ENCODE measurements around the gene PRR30.

Gene PRR30

DNA sequence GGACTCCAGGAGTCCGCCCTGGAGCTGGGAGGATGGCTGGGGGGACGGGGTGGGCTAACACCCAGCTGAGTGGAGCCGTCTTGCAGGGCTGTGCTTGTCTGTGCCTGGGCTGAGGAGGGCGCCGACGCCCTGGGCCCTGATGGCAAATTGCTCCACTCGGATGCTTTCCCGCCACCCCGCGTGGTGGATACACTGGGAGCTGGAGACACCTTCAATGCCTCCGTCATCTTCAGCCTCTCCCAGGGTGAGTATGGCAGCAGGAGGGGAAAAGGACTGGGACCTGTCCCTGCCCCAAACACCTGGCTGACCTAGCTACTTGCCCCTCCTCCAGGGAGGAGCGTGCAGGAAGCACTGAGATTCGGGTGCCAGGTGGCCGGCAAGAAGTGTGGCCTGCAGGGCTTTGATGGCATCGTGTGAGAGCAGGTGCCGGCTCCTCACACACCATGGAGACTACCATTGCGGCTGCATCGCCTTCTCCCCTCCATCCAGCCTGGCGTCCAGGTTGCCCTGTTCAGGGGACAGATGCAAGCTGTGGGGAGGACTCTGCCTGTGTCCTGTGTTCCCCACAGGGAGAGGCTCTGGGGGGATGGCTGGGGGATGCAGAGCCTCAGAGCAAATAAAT lies 39.8 kb downstream of the PRR30 start:
- ATAC-seq, result no peak
- peaks cover 23% of the 10 kb centered on the region for H3K4me1 Mint-ChIP-seq

DNA sequence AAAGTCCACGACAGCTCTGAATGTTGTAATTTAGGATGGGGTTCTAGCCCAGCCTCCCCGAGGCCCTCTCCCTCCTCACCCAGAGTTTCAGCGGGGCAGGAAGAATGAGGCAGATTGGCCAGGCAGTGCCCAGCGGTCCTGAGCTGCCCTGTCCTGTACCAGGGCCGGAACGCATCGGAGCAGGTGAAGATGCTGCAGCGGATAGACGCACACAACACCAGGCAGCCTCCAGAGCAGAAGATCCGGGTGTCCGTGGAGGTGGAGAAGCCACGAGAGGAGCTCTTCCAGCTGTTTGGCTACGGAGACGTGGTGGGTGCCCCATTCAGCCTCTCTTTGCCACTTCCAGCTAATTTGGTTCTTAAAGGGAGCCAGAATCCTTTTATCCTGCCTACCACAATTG lies 41.9 kb downstream of the PRR30 start:
- H3K9me3 Mint-ChIP-seq, result no peaks in the 10 kb centered on the region
- no peaks in the 10 kb centered on the region for H3K27me3 Mint-ChIP-seq
- H3K27ac Mint-ChIP-seq, result no peak overlapping the region
- no peak overlapping the region for H3K4me3 Mint-ChIP-seq
- H3K4me1 Mint-ChIP-seq, result peaks cover 23% of the 10 kb centered on the region
- ATAC-seq, result no peak
- no peak for DNase-seq

More for the DNA sequence above, 39.8 kb downstream of the PRR30 start:
- Mint-ChIP-seq H3K27me3 (no peaks in the 10 kb centered on the region), H3K4me3 (no peak overlapping the region), H3K27ac (no peak overlapping the region), H3K9me3 (no peaks in the 10 kb centered on the region)
- DNase-seq, result no peak

DNA sequence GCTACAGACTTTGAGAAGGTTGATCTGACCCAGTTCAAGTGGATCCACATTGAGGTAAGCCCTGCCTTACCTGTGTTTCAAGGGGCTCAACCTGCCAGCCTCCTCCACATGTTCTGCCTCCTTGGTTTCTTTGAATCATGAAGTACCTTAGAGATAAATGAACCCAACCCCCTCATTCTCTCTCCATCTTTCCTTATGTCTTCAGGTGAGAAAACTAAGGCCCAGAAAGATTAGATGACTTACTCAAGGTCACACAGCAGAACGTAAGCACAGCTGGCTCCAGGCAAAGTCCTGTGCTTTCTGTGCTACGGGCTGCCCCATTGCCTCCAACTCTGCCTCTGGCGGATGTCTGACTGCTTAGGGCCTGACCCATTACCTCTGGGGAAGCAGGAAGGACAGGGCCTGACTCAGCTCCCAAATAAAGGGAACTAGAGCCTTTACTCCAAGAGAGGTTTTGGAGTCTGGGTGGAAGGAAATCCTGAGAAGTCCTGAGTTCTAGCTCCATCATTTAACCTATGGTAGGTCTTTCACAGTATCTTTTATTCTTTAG lies 42.4 kb downstream of the PRR30 start:
- H3K4me1 Mint-ChIP-seq, result peaks cover 23% of the 10 kb centered on the region
- H3K27ac Mint-ChIP-seq, result no peak overlapping the region
- no peaks in the 10 kb centered on the region for H3K9me3 Mint-ChIP-seq
- H3K4me3 Mint-ChIP-seq, result peak overlapping the region; percentile 26 to 35
- no peak for ATAC-seq
- no peak for DNase-seq
- H3K27me3 Mint-ChIP-seq, result no peaks in the 10 kb centered on the region

DNA sequence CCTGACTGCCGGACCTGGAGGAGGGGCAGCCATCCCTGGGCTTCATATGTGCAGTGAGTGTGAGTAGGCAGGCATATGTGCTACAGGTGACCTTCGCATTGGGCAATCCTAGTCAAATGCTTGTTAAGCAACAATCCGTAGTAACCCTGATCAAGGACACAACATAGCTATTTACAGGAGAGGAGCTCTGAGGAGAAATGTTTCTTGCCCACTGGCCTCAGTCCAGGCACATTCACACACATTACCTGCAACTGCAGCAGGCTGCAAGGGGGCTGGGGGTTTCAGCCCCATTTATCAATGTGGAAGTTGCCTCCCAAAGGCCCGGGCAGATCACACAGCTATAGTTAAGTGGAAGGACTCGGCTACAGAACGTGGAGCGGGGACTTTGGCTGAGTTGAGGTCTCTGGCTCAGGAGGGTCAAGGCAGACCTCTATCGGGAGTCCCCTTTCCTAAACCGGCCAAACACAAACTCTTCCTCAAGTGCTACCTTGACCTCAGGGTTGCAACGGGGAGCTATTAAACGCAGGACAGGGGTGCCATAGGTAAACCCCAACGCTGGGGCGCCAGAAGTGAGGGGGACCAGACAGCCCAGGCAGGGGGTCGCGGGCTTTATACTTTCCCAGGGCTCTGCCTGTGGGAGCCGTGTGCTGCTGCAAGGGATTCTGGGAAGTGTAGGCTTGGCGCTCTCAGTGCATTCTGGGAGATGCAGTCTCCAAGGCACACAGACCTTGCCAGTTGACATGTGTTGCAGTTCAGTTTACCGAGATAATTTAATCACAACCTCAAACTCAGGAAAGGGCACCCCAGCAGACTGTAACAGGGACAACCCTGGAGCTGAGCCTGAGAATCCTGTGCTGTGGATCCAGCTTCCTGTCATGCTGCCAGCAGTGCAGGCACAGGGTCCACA lies 43.2 kb downstream of the PRR30 start:
- peaks cover 23% of the 10 kb centered on the region for H3K4me1 Mint-ChIP-seq
- DNase-seq (no peak), ATAC-seq (peak; percentile 78)
- peak overlapping the region in 1 of 2 donors; percentile 27 for H3K27ac Mint-ChIP-seq
- peak overlapping the region; percentile 40 to 76 for H3K4me3 Mint-ChIP-seq
- H3K27me3 Mint-ChIP-seq, result no peaks in the 10 kb centered on the region
- H3K9me3 Mint-ChIP-seq, result no peaks in the 10 kb centered on the region

DNA sequence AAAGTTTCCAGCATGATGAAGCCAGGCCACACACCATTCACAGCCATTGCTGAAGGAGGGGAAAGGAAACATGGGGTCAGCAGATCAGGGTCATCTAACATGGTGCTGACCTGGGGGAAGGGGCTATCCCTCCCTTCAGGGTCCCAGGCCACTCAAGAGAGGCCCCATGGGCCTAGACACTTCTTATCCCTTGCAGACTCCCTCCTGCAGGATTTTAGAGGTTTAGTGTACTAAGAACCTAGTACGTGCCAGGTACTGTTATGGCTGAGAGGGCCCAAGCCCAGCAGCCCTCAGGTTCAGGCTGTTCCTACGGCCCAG lies 43.8 kb downstream of the PRR30 start:
- Mint-ChIP-seq H3K4me1 (peaks cover 23% of the 10 kb centered on the region), H3K27me3 (no peaks in the 10 kb centered on the region), H3K4me3 (peak overlapping the region; percentile 28 to 76), H3K9me3 (no peaks in the 10 kb centered on the region), H3K27ac (no peak overlapping the region)
- no peak for ATAC-seq
- DNase-seq, result no peak

DNA sequence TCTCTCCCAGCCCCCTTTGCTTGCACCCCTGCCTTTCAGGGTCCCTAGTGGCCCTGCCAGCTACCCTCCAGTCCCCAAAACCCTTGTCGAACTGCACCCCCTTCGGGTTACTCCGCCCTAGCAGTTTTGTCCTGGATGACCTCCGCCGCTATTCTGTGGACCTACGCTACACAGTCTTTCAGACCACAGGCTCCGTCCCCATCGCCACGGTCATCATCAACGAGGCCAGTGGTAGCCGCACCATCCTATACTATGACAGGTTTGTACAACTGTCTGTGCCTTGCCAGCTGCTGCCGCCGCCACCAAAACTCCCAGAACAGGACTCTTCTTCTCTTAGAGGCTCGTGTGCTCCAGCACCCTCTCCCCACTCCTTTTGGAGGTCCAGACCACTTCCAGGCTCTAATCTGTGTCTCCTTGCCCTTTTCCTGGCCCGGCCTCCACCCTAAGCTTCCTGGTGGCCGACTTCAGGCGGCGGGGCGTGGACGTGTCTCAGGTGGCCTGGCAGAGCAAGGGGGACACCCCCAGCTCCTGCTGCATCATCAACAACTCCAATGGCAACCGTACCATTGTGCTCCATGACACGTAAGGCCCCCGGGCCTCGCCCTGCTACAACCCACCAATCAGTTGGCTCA lies 44.7 kb downstream of the PRR30 start:
- Mint-ChIP-seq H3K27me3 (no peaks in the 10 kb centered on the region), H3K27ac (peak overlapping the region in 1 of 2 donors; percentile 10), H3K4me1 (peaks cover 30% of the 10 kb centered on the region), H3K9me3 (no peaks in the 10 kb centered on the region), H3K4me3 (no peak overlapping the region)
- DNase-seq, result no peak
- ATAC-seq, result no peak

DNA sequence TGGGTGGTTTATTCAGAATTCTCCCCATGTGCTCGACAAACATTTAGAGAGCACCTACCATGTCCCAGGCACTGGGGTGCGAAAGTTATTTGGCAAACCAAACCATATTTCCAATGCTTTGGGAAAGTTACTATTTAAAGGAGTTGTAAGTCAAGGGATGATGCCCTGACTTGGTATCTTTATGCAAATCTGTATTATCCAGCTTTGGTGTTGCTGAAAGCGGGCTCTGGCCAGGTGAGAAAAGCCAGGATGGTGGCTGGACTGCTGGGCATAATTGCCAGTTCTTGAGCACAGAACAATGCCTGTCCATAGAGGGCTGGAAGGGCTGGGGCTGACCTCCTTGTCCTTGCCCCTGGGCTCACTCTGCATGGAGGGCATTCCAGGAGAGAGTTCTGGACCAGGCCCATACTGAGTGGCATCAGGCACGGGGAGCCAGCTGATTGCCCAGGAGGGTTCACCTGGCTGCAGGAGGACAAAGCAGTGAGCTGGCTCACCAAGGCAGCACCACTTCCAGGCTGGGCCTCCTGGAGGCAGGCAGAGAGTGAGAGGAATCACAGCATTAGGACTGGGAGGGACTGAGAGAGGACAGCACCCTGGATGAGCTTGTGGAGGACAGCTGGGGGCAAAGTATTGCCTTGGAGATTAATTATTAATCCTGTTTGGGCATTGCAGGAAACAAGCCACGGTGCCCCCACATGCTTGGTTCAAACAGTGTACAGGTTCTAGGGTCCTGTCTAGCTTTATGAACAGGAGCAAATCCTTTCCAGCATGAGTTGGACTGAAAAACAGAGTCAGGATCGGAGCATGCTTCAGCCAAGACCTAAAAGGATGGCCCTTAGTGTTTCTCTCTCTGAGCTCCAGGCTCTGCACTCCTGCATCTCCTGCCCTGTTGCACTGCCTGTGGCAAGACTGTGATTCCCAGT lies 45.5 kb downstream of the PRR30 start:
- peaks cover 33% of the 10 kb centered on the region for H3K4me1 Mint-ChIP-seq
- DNase-seq, result no peak
- no peaks in the 10 kb centered on the region for H3K9me3 Mint-ChIP-seq
- H3K27ac Mint-ChIP-seq, result peak overlapping the region in 1 of 2 donors; percentile 10
- no peak overlapping the region for H3K4me3 Mint-ChIP-seq
- ATAC-seq, result no peak
- no peaks in the 10 kb centered on the region for H3K27me3 Mint-ChIP-seq

DNA sequence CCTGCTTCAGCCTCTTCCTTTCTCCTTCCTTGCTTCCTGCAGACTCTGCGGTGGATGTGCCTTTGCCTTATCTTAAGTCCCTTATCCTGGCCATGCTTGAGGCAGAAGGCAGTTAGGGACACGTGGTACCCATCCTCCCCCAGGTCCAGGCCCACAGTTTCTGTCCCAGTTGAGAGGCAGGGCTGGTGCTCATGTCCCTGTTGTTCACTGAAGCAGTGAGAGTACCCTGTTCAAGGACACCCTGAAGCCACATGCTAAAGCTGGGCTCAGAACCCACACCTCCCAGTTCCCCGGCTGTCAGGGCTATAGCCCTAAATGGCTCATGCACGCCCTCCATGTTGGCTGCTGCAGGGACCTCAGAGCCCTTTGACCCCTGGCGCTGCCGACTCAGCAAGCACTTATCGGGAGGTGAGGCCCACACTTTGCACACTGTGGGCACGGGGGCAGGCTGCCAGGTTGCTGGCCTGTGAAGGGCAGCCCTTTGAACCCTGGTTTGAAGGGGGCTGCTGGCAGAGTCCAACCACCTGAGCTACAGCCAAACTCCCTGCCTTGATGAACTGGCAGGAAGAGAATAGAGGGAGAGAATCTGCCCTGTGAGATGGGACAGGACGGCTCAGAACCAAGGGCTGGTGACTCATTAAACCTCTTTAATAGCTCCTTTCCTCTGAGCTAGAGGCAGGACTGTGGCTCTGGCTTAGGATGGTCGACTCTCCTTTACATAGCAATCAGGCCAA lies 46.3 kb downstream of the PRR30 start:
- H3K4me3 Mint-ChIP-seq, result no peak overlapping the region
- ATAC-seq (no peak), DNase-seq (no peak)
- H3K9me3 Mint-ChIP-seq, result no peaks in the 10 kb centered on the region
- H3K27me3 Mint-ChIP-seq, result no peaks in the 10 kb centered on the region
- no peak overlapping the region for H3K27ac Mint-ChIP-seq
- peaks cover 31% of the 10 kb centered on the region for H3K4me1 Mint-ChIP-seq

DNA sequence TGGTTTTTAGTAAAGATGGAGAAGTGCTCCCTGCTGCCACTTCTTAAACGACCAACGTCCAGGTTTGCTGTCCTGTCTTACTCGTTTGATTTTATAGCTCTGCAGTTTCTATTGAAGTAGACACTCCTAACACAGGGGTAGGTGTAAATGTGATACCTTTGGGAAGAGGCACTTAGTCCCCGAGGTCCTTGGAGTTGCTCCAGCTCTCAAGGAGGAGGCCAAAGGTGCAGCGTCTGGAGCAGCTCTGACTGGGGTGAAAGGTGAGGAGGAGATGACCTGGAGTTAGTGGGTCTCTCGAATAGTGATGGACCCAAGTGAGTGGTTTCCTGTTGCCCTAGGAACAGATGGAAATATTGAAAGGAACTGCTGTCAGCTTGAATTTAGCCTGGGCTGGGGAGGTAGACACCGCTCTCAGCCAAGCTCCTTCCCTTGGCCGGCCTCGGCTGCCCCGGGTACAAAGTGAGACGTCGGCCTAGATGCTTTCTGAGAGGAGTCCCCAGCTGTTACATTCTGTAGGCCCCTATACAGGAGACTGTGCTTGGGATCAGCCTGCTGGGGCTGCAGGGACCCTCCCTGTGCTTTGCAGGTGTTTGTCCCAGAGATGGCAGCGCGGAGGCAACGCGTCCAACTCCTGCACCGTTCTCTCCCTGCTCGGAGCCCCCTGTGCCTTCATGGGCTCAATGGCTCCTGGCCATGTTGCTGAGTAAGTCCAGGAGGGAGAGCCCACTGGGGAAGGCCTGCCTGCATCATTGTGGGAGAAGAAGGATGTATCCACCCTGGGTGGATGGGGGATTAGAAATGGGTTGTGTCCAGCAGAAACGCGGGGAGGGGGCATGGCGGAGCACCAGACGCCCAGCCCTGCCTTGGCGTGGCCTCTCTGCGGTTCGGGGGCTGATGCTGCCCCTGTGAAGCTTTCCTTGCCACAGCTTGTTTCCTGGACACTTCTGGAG lies 47.2 kb downstream of the PRR30 start:
- ATAC-seq, result no peak
- H3K9me3 Mint-ChIP-seq, result no peaks in the 10 kb centered on the region
- no peaks in the 10 kb centered on the region for H3K27me3 Mint-ChIP-seq
- DNase-seq, result no peak
- H3K4me1 Mint-ChIP-seq, result peaks cover 37% of the 10 kb centered on the region
- no peak overlapping the region for H3K4me3 Mint-ChIP-seq
- no peak overlapping the region for H3K27ac Mint-ChIP-seq

DNA sequence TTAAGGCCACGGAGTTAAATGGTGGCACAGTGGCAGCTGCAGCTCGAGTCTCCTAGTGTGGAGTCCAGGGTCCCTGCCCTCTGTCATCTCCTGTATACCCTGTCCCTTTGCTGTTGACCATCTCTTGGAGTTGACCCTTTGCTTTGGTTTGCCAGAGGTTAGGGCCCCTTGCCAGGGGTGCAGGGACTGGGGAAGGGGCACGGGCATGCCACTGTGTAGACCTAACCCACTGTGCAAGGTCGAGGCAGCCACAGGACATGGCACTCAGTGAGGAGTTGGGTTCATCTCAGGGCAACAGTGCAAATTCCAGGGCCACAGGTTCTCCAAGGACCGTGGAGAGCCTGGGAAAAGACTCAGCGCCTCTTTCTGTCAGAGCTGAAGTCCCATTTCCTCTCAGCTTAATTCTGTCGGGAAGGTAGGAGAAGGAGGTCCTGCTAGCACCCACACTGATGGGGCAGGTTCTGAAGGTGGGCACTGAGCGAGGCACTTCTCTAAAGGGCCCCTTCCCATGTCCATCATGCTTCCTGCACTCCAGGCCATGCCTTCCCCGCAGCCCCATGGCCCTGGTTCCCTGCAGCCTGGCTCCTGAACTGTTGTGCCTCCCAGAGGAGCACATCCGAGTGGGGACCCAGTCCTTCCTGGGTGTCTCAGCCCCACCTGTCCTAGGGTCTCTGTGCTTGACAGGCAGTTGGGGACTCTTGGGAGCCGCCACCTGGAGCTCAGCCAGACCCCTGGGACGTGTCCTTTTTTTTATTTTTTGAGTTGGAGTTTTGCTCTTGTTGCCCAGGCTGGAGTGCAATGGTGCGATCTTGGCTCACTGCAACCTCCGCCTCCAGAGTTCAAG lies 49.9 kb downstream of the PRR30 start:
- ATAC-seq (no peak), DNase-seq (no peak)
- Mint-ChIP-seq H3K9me3 (no peaks in the 10 kb centered on the region), H3K27me3 (no peaks in the 10 kb centered on the region), H3K4me1 (peaks cover 36% of the 10 kb centered on the region), H3K27ac (no peak overlapping the region), H3K4me3 (no peak overlapping the region)

DNA sequence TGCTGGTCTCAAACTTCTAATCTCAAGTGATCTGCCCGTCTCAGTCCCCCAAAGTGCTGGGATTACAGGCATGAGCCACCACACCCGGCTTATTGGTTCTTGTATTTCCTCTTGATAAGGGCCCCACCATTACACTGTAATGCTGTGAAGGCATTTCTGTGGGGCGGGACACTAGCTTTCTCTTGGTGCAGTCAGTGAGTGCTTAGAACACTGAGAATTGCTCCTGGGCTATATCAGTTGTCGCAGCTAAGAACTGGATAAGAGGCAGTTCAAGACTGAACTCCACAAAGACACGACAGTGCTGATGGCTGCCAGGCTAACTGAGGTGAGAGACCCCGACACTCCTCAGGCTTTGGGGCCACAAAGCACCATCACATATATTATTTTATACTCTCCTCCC lies 50.6 kb downstream of the PRR30 start:
- Mint-ChIP-seq H3K9me3 (no peaks in the 10 kb centered on the region), H3K27ac (no peak overlapping the region), H3K4me1 (peaks cover 36% of the 10 kb centered on the region), H3K4me3 (peak overlapping the region; percentile 3 to 21), H3K27me3 (no peaks in the 10 kb centered on the region)
- ATAC-seq (no peak), DNase-seq (no peak)

DNA sequence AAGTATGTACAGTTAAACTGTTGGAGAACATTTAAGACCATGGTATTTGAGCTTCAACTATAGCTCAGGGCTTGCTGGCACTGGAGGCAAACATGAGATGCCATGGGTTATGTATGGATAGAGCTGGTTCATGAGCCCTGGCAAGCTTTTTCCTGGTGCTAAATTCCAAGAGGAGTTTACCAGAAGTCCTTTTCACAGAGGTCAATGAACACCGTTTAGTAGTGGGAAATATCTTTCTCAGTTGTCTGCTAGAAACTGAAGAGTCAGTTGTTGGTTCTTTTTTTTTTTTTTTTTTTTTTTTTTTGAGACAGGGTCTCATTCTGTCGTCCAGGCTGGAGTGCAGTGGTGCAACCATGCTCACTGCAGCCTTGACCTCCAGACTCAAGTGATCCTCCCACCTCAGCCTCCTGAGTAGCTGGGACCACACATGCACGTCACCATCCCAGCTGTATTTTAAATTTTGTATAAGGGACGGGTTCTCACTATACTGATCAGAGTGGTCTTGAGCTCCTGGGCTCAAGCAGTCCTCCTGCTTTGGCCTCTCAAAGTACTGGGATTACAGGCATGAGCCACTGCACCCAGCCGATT lies 51.3 kb downstream of the PRR30 start:
- ATAC-seq (no peak), DNase-seq (no peak)
- Mint-ChIP-seq H3K27me3 (no peaks in the 10 kb centered on the region), H3K9me3 (no peaks in the 10 kb centered on the region), H3K27ac (no peak overlapping the region), H3K4me3 (peak overlapping the region; percentile 21 to 91), H3K4me1 (peaks cover 36% of the 10 kb centered on the region)
